ENCODE data around the gene NR6A1. TPM values are rescaled to one million over a fixed set of nuclear protein-coding genes. Genes with fewer than 3 reads are reported as not detected.

Gene NR6A1
- total and polyA plus RNA-seq, 2 of the 13 experiments (the other 11 are each of a cell fraction or from before 2014, with no cell fraction given): 28.1 to 31.5 TPM

- TF ChIP-seq LCORL (IDR thresholded peaks at IDR 0.05) (no peak), LCORL (CRISPR knock-in tag; IDR thresholded peaks at IDR 0.05) (no peak), ZNF652 (CRISPR knock-in tag; IDR thresholded peaks at IDR 0.05; ENCODE audit: borderline replicate concordance, low read depth) (no peak), ZFP36L2 (CRISPR knock-in tag; IDR thresholded peaks at IDR 0.05) (no peak), NAIF1 (CRISPR knock-in tag; IDR thresholded peaks at IDR 0.05; ENCODE audit: borderline replicate concordance) (no peak), ATF4 (CRISPR knock-in tag; IDR thresholded peaks at IDR 0.05) (no peak), CC2D1A (CRISPR knock-in tag; IDR thresholded peaks at IDR 0.05) (no peak), AKAP8 (CRISPR knock-in tag; IDR thresholded peaks at IDR 0.05) (peak; percentile 53; the same call in 1 of the 2 replicates), NFRKB (IDR thresholded peaks at IDR 0.05) (no peak), ZNF160 (CRISPR knock-in tag; IDR thresholded peaks at IDR 0.05) (no peak), PPARG (CRISPR knock-in tag; conservative IDR thresholded peaks at IDR 0.05) (no peak), ZNF431 (CRISPR knock-in tag; IDR thresholded peaks at IDR 0.05; ENCODE audit: borderline replicate concordance, low read depth) (no peak), HNRNPH1 (optimal IDR thresholded peaks at IDR 0.05; ENCODE audit: low read depth, low read length) (no peak), ZNF629 (CRISPR knock-in tag; conservative IDR thresholded peaks at IDR 0.05) (peak; percentile 94), AGO1 (IDR thresholded peaks at IDR 0.05; ENCODE audit: low read depth, low read length, poor library complexity, severe bottlenecking) (no peak), ZNF225 (CRISPR knock-in tag; IDR thresholded peaks at IDR 0.05) (peak; percentile 34; the same call in 1 of the 2 replicates), GABPB1 (CRISPR knock-in tag; IDR thresholded peaks at IDR 0.05) (no peak; the same call in 1 of the 2 replicates), ZNF546 (CRISPR knock-in tag; conservative IDR thresholded peaks at IDR 0.05) (no peak), IKZF1 (IDR thresholded peaks at IDR 0.05) (no peak), MATR3 (CRISPR knock-in tag; IDR thresholded peaks at IDR 0.05) (no peak), ZNF263 (CRISPR knock-in tag; IDR thresholded peaks at IDR 0.05) (0 out of 2 replicates have a peak, but pooled peaks have one; percentile 24), RNF2 (conservative IDR thresholded peaks at IDR 0.05; ENCODE audit: low read depth) (no peak), KDM5A (IDR thresholded peaks at IDR 0.05; ENCODE audit: borderline replicate concordance, low read length) (no peak), ZNF670 (CRISPR knock-in tag; IDR thresholded peaks at IDR 0.05; ENCODE audit: borderline replicate concordance) (no peak), ZNF264 (CRISPR knock-in tag; IDR thresholded peaks at IDR 0.05) (no peak), ZC3H4 (CRISPR knock-in tag; IDR thresholded peaks at IDR 0.05; ENCODE audit: borderline replicate concordance) (0 out of 2 replicates have a peak, but pooled peaks have one; percentile 27), POLR2A (IDR thresholded peaks at IDR 0.05; ENCODE audit: insufficient read depth in 1 of 2, low read depth in 2 of 2, low read length in 2 of 2) (peak in 1 of 2 experiments; percentile 7; a peak in 1 of 4 replicates)
- TF ChIP-seq, protein P1, sequence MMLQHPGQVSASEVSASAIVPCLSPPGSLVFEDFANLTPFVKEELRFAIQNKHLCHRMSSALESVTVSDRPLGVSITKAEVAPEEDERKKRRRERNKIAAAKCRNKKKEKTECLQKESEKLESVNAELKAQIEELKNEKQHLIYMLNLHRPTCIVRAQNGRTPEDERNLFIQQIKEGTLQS (CRISPR knock-in tag; IDR thresholded peaks at IDR 0.05): no peak
- TF ChIP-seq, protein P2, sequence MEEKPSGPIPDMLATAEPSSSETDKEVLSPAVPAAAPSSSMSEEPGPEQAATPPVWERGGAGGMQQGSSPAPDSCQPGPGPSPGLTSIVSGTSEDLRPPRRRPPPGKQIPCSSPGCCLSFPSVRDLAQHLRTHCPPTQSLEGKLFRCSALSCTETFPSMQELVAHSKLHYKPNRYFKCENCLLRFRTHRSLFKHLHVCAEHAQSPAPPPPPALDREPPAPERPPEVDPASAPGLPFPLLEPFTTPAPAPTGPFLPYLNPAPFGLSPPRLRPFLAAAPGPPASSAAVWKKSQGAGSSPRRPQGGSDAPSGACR (CRISPR knock-in tag; IDR thresholded peaks at IDR 0.05): no peak
- TF ChIP-seq, protein P3, sequence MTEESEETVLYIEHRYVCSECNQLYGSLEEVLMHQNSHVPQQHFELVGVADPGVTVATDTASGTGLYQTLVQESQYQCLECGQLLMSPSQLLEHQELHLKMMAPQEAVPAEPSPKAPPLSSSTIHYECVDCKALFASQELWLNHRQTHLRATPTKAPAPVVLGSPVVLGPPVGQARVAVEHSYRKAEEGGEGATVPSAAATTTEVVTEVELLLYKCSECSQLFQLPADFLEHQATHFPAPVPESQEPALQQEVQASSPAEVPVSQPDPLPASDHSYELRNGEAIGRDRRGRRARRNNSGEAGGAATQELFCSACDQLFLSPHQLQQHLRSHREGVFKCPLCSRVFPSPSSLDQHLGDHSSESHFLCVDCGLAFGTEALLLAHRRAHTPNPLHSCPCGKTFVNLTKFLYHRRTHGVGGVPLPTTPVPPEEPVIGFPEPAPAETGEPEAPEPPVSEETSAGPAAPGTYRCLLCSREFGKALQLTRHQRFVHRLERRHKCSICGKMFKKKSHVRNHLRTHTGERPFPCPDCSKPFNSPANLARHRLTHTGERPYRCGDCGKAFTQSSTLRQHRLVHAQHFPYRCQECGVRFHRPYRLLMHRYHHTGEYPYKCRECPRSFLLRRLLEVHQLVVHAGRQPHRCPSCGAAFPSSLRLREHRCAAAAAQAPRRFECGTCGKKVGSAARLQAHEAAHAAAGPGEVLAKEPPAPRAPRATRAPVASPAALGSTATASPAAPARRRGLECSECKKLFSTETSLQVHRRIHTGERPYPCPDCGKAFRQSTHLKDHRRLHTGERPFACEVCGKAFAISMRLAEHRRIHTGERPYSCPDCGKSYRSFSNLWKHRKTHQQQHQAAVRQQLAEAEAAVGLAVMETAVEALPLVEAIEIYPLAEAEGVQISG (CRISPR knock-in tag; IDR thresholded peaks at IDR 0.05): no peak
These were observed 263.2 kb downstream of the NR6A1 start (continued) for GRCh38 chr9:124507880-124508423.
